HEK293T (cell line): ENCODE data around the gene RABL2A.

ENCODE experiments used
- BHLHE40 ChIP-seq: fragments of 450-650 bp; IDR thresholded peaks from 2 replicates; pipeline ENCODE4 v1.6.1; 2016; ENCODE audit warnings: mild to moderate bottlenecking, moderate library complexity, borderline replicate concordance
- CTBP1 ChIP-seq: fragments of 450-650 bp; IDR thresholded peaks from 2 replicates; pipeline ENCODE4 v1.6.1; 2016; ENCODE audit warnings: borderline replicate concordance
- ELF4 ChIP-seq: fragments of 450-650 bp; IDR thresholded peaks from 2 replicates; pipeline ENCODE4 v1.6.1; 2017; ENCODE audit warnings: antibody characterized with exemption
- FOXA1 ChIP-seq: fragments of 450-650 bp; IDR thresholded peaks from 2 replicates; pipeline ENCODE4 v1.6.1; 2016; ENCODE audit warnings: mild to moderate bottlenecking
- FOXK2 ChIP-seq: fragments of 450-650 bp; IDR thresholded peaks from 2 replicates; pipeline ENCODE4 v1.6.1; 2016; ENCODE audit warnings: mild to moderate bottlenecking
- FOXM1 ChIP-seq: fragments of 450-650 bp; IDR thresholded peaks from 2 replicates; pipeline ENCODE4 v1.6.1; 2017; ENCODE audit warnings: mild to moderate bottlenecking, borderline replicate concordance
- HDGF ChIP-seq: fragments of 450-650 bp; IDR thresholded peaks from 2 replicates; pipeline ENCODE4 v1.6.1; 2017; ENCODE audit warnings: antibody characterized with exemption, borderline replicate concordance
- L3MBTL2 ChIP-seq: fragments of 450-650 bp; conservative IDR thresholded peaks from 2 replicates; pipeline ENCODE4 v1.6.1; 2016; ENCODE audit warnings: mild to moderate bottlenecking
- NFRKB ChIP-seq: fragments of 450-650 bp; IDR thresholded peaks from 2 replicates; pipeline ENCODE4 v1.6.1; 2016; ENCODE audit warnings: mild to moderate bottlenecking, moderate library complexity
- PKNOX1 ChIP-seq: fragments of 450-650 bp; IDR thresholded peaks from 2 replicates; pipeline ENCODE4 v1.6.1; 2016
- SP1 ChIP-seq: fragments of 450-650 bp; IDR thresholded peaks from 2 replicates; pipeline ENCODE4 v1.6.1; 2017
- SUZ12 ChIP-seq: fragments of 450-650 bp; IDR thresholded peaks from 2 replicates; pipeline ENCODE4 v1.6.1; 2016; ENCODE audit warnings: mild to moderate bottlenecking
- TARDBP ChIP-seq: fragments of 450-650 bp; IDR thresholded peaks from 2 replicates; pipeline ENCODE4 v1.6.1; 2016
- ZNF384 ChIP-seq: fragments of 450-650 bp; IDR thresholded peaks from 2 replicates; pipeline ENCODE4 v1.6.1; 2016

GRCh38 chr2:113685471-113685870 is 58.4 kb downstream of the RABL2A start:
- TF ChIP-seq ZNF384 (no peak), SUZ12 (no peak), TARDBP (no peak), CTBP1 (no peak), HDGF (no peak), FOXK2 (no peak), FOXM1 (no peak), L3MBTL2 (no peak), PKNOX1 (no peak), BHLHE40 (no peak), NFRKB (no peak), SP1 (no peak), FOXA1 (no peak), ELF4 (no peak)
